CD4-positive, alpha-beta memory T cell (primary cell): ENCODE results near the gene MICAL2. TPM values are rescaled to one million over a fixed set of nuclear protein-coding genes. Genes with fewer than 3 reads are reported as not detected.

Experiments
- CTCF ChIA-PET: fragments of 350-600 bp; sonication (Branson Sonifier 250); formaldehyde crosslinking; loops from one replicate; lab custom pipeline; 2021; ENCODE audit warnings: inconsistent platforms; ENCODE audit not compliant: partially characterized antibody; lab: Charles Lee
- POLR2A ChIA-PET: fragments of 350-600 bp; sonication (Branson Sonifier 250); formaldehyde crosslinking; loops from one replicate; lab custom pipeline; 2021; ENCODE audit not compliant: partially characterized antibody; lab: Charles Lee
- DNase-seq, 5 donors: peaks; one replicate each; pipeline versions ENCODE4 v3.0.0 to v3.0.0-alpha.2; 2020 to 2022; ENCODE audit warnings: mixed read lengths in 1 of 5
- H3K27ac ChIP-seq: one replicate; pipeline ENCODE4 v1.7.0; 2013; ENCODE audit warnings: low read depth, low read length
- H3K27me3 ChIP-seq: 2 replicates; pipeline ENCODE4 v1.7.0; 2013; ENCODE audit warnings: mild to moderate bottlenecking, low read length, moderate library complexity; ENCODE audit not compliant: insufficient read depth
- H3K36me3 ChIP-seq: 2 replicates; pipeline ENCODE4 v1.7.0; 2013; ENCODE audit warnings: mild to moderate bottlenecking, low read length, moderate library complexity; ENCODE audit not compliant: insufficient read depth
- H3K4me1 ChIP-seq: 2 replicates; pipeline ENCODE4 v1.7.0; 2013; ENCODE audit warnings: mild to moderate bottlenecking, low read length, moderate library complexity; ENCODE audit not compliant: insufficient read depth
- H3K4me3 ChIP-seq, 2 donors: one replicate each; pipeline ENCODE4 v1.7.0; 2013; ENCODE audit warnings: low read length in 2 of 2, mild to moderate bottlenecking in 1 of 2
- H3K9me3 ChIP-seq, 2 donors: one replicate each; pipeline ENCODE4 v1.7.0; 2013; ENCODE audit warnings: low read length in 2 of 2, control low read depth in 1 of 2; ENCODE audit not compliant: control insufficient read depth in 1 of 2
- H3K27ac Mint-ChIP-seq, 7 donors: one replicate each; pipeline ENCODE4 v1.8.0; 2020 to 2021; ENCODE audit warnings: mixed read lengths in 7 of 7, mild to moderate bottlenecking in 6 of 7, inconsistent platforms in 3 of 7, moderate library complexity in 3 of 7
- H3K27me3 Mint-ChIP-seq, 2 donors: one replicate each; pipeline ENCODE4 v1.8.0; 2020 to 2021; ENCODE audit warnings: mixed read lengths in 2 of 2
- H3K36me3 Mint-ChIP-seq, 2 donors: one replicate each; pipeline ENCODE4 v1.8.0; 2020 to 2021; ENCODE audit warnings: mixed read lengths in 2 of 2, inconsistent platforms in 1 of 2, mild to moderate bottlenecking in 1 of 2
- H3K4me1 Mint-ChIP-seq, 4 donors: one replicate each; pipeline ENCODE4 v1.8.0; 2020 to 2021; ENCODE audit warnings: mixed read lengths in 4 of 4, mild to moderate bottlenecking in 1 of 4
- H3K4me3 Mint-ChIP-seq, 8 donors: one replicate each; pipeline ENCODE4 v1.8.0; 2020 to 2021; ENCODE audit warnings: mixed read lengths in 8 of 8, mild to moderate bottlenecking in 7 of 8, moderate library complexity in 6 of 8, inconsistent platforms in 3 of 8
- H3K9me3 Mint-ChIP-seq, 8 donors: one replicate each; pipeline ENCODE4 v1.8.0; 2020 to 2021; ENCODE audit warnings: mixed read lengths in 8 of 8, mild to moderate bottlenecking in 5 of 8, inconsistent platforms in 3 of 8, moderate library complexity in 1 of 8
- intact Hi-C: fragments of 100-400 bp; cut with micrococcal nuclease; formaldehyde crosslinking; loops from one replicate; pipeline ENCODE4 v1.15.1; 2023
- polyA plus RNA-seq, 2 donors: library from polyadenylated mRNA; unstranded; fragments of 300-500 nt; fragmentation: Illumina TruSeq; gene quantifications; one replicate each; pipeline ENCODE4 v1.2.3, GENCODE V29; 2021
- total RNA-seq, 2 experiments: library from RNA; stranded (reverse); gene quantifications; one replicate each; pipeline ENCODE4 v1.2.3, GENCODE V29; 2021

MICAL2 gene
- total and polyA plus RNA-seq, 4 experiments from 2014 or later: 10.9 to 38.8 (median 28.2) TPM

GRCh38 chr11:12139144-12139881, 28.9 kb downstream of the MICAL2 start:
- H3K4me3 Mint-ChIP-seq: no peak overlapping the region
- Histone ChIP-seq H3K27ac (no peak overlapping the region), H3K4me3 (no peak overlapping the region), H3K4me1 (peaks cover 43% of the 10 kb centered on the region), H3K9me3 (no peaks in the 10 kb centered on the region), H3K36me3 (no peaks in the 10 kb centered on the region), H3K27me3 (no peaks in the 10 kb centered on the region)
- H3K4me1 Mint-ChIP-seq: peaks cover 38 to 61% (median 49%) of the 10 kb centered on the region in 4 donors
- peaks cover 0 to 2% of the 10 kb centered on the region in 2 donors for H3K36me3 Mint-ChIP-seq
- intact Hi-C loops: no loop called here
- no peaks in the 10 kb centered on the region for H3K27me3 Mint-ChIP-seq
- ChIA-PET POLR2A (interaction anchor here (1.1 kb wide), 1 partner anchor 9 kb away, joined by 3 read pairs; no protein-coding TSS in a partner anchor), CTCF (interaction anchor here (1.1 kb wide), 1 partner anchor 15 kb away, joined by 3 read pairs; no protein-coding TSS in a partner anchor)
- peak overlapping the region in 2 of 7 donors; percentile 78 to 92 for H3K27ac Mint-ChIP-seq
- H3K9me3 Mint-ChIP-seq: no peaks in the 10 kb centered on the region
- no peak for DNase-seq

GRCh38 chr11:12140186-12140793, 29.9 kb downstream of the MICAL2 start:
- peak overlapping the region in 3 of 7 donors; percentile 5 to 84 (median 38) for H3K27ac Mint-ChIP-seq
- H3K4me3 ChIP-seq: no peak overlapping the region
- no peaks in the 10 kb centered on the region for H3K36me3 ChIP-seq
- no peaks in the 10 kb centered on the region for H3K9me3 Mint-ChIP-seq
- no peaks in the 10 kb centered on the region for H3K27me3 ChIP-seq
- peaks cover 51% of the 10 kb centered on the region for H3K4me1 ChIP-seq
- no peak overlapping the region for H3K27ac ChIP-seq
- DNase-seq: no peak
- H3K9me3 ChIP-seq: no peaks in the 10 kb centered on the region
- H3K36me3 Mint-ChIP-seq: peaks cover 0 to 2% of the 10 kb centered on the region in 2 donors
- no peak overlapping the region for H3K4me3 Mint-ChIP-seq
- ChIA-PET CTCF (interaction anchor here (0.7 to 2.3 kb wide), 5 partner anchors 8 to 54 kb away, joined by 3 to 6 read pairs (median 3); no protein-coding TSS in a partner anchor), POLR2A (interaction anchor here (0.6 to 1.3 kb wide), 3 partner anchors 9 to 17 kb away, joined by 3 to 5 read pairs (median 3); no protein-coding TSS in a partner anchor)
- H3K27me3 Mint-ChIP-seq: no peaks in the 10 kb centered on the region
- peaks cover 41 to 67% (median 55%) of the 10 kb centered on the region in 4 donors for H3K4me1 Mint-ChIP-seq
- intact Hi-C loops: no loop called here

GRCh38 chr11:12141283-12141682, 30.9 kb downstream of the MICAL2 start:
- ChIA-PET POLR2A (interaction anchor here (1.3 kb wide), 1 partner anchor 18 kb away, joined by 5 read pairs; no protein-coding TSS in a partner anchor), CTCF (interaction anchor here (1.6 to 2.3 kb wide), 2 partner anchors 10 to 55 kb away, joined by 4 to 6 read pairs; no protein-coding TSS in a partner anchor)
- H3K9me3 ChIP-seq: no peaks in the 10 kb centered on the region
- H3K27me3 Mint-ChIP-seq: no peaks in the 10 kb centered on the region
- no peaks in the 10 kb centered on the region for H3K27me3 ChIP-seq
- intact Hi-C loops: no loop called here
- no peak overlapping the region for H3K4me3 ChIP-seq
- H3K4me1 ChIP-seq: peaks cover 51% of the 10 kb centered on the region
- no peaks in the 10 kb centered on the region for H3K36me3 ChIP-seq
- peaks cover 0 to 2% of the 10 kb centered on the region in 2 donors for H3K36me3 Mint-ChIP-seq
- no peak overlapping the region for H3K27ac ChIP-seq
- DNase-seq: no peak
- H3K4me1 Mint-ChIP-seq: peaks cover 42 to 72% (median 58%) of the 10 kb centered on the region in 4 donors
- H3K27ac Mint-ChIP-seq: peak overlapping the region; percentile 39 to 86 (median 77)
- H3K9me3 Mint-ChIP-seq: peaks cover 0 to 2% (median 0%) of the 10 kb centered on the region in 8 donors
- H3K4me3 Mint-ChIP-seq: peak overlapping the region in 6 of 8 donors; percentile 18 to 58 (median 48)

- ChIA-PET POLR2A (interaction anchor here (1.9 kb wide), 1 partner anchor 8 kb away, joined by 6 read pairs; no protein-coding TSS in a partner anchor), CTCF (interaction anchor here (2.3 kb wide), 1 partner anchor 9 kb away, joined by 6 read pairs; no protein-coding TSS in a partner anchor)
- Histone ChIP-seq H3K36me3 (no peaks in the 10 kb centered on the region), H3K4me3 (no peak overlapping the region), H3K27me3 (no peaks in the 10 kb centered on the region), H3K27ac (no peak overlapping the region), H3K9me3 (no peaks in the 10 kb centered on the region), H3K4me1 (peaks cover 51% of the 10 kb centered on the region)
- H3K36me3 Mint-ChIP-seq: peaks cover under 1 to 2% of the 10 kb centered on the region in 2 donors
- intact Hi-C loops: no loop called here
- no peaks in the 10 kb centered on the region for H3K27me3 Mint-ChIP-seq
- H3K4me1 Mint-ChIP-seq: peaks cover 42 to 72% (median 58%) of the 10 kb centered on the region in 4 donors
- H3K27ac Mint-ChIP-seq: peak overlapping the region in 4 of 7 donors; percentile 39 to 84 (median 58)
- H3K9me3 Mint-ChIP-seq: peaks cover 0 to 2% (median 0%) of the 10 kb centered on the region in 8 donors
- peak overlapping the region in 3 of 8 donors; percentile 8 to 14 (median 12) for H3K4me3 Mint-ChIP-seq
- DNase-seq: no peak
These were observed 31.8 kb downstream of the MICAL2 start for GRCh38 chr11:12142176-12142575.

DNA sequence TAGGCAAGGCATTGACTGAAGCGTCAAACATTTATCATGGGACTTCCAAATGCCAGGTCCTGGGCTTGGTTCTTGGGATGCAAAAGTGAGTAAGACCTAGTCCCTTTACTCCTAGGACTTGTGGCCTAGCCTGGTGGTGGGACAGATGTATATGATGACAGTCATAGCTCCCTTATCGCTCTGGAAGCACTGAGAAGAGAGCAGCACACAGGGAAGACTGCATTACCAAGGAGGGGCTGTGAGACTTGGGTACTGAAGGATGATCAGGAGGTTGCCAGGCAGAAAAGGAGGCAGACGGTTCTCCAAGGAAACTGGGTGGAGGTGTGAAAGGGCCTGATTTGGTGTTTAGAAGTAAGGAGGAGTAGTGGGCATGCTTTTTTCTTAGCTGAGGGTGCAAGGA, 32.5 kb downstream of the MICAL2 start:
- Histone ChIP-seq H3K27me3 (no peaks in the 10 kb centered on the region), H3K4me1 (peaks cover 51% of the 10 kb centered on the region), H3K9me3 (no peaks in the 10 kb centered on the region), H3K4me3 (no peak overlapping the region), H3K36me3 (no peaks in the 10 kb centered on the region), H3K27ac (no peak overlapping the region)
- no peak for DNase-seq
- Mint-ChIP-seq H3K27me3 (no peaks in the 10 kb centered on the region), H3K4me1 (peaks cover 37 to 69% (median 55%) of the 10 kb centered on the region in 4 donors), H3K4me3 (peak overlapping the region in 5 of 8 donors; percentile 1 to 40 (median 18)), H3K27ac (peak overlapping the region in 6 of 7 donors; percentile 31 to 88 (median 48)), H3K9me3 (peaks cover 0 to 2% (median 0%) of the 10 kb centered on the region in 8 donors), H3K36me3 (peaks cover 2 to 4% of the 10 kb centered on the region in 2 donors)
- CTCF ChIA-PET: no interaction called here
- intact Hi-C loops: no loop called here
- POLR2A ChIA-PET: interaction anchor here (0.8 to 1.9 kb wide), 4 partner anchors 9 to 82 kb away, joined by 3 to 6 read pairs (median 4); partner anchors contain the start of gene MICAL2

DNA sequence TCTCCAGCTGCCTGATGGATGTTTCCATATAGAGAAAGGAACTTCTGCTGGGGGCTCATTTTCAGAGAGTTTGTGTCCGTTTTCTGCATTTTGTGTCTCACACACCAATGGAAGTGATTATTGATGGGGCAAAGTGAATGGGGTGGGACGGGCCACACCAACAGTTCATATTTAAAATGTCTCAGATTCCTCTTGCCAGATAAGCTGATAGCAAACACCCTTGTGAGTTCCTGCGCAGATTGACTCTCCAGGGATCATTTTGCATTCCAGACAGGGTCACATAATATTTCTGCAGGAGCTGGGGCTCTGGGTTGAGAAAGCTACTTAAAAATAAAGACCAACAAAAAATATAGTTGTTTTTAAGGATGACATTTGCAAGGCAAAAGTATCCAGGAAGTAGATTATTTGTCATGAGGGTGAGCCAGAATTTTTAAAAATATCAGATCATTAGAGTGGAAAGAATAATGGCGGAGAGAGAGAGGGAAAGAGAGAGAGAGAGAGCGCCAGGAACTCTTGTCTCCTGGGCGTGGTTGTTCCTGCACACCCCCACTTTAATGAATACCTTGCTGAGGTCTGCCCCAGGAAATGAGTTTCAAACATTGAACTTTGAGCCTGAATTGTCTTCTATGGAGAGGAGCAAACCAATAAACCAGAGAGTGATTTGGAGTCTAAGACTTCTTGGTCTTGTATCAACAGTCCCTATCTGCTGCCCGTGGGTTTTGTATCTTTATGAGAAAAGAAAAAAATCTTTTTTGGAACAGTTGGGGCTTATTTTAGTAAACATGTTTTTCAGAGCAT, 33.3 kb downstream of the MICAL2 start:
- CTCF ChIA-PET: no interaction called here
- H3K9me3 Mint-ChIP-seq: peaks cover 0 to 2% (median 0%) of the 10 kb centered on the region in 8 donors
- POLR2A ChIA-PET: interaction anchor here (0.8 to 1.9 kb wide), 4 partner anchors 10 to 81 kb away, joined by 3 to 6 read pairs (median 4); partner anchors contain the start of gene MICAL2
- no peak overlapping the region for H3K27ac ChIP-seq
- H3K36me3 Mint-ChIP-seq: peaks cover 2 to 4% of the 10 kb centered on the region in 2 donors
- peaks cover 51% of the 10 kb centered on the region for H3K4me1 ChIP-seq
- no peaks in the 10 kb centered on the region for H3K9me3 ChIP-seq
- H3K4me3 ChIP-seq: no peak overlapping the region
- H3K27me3 ChIP-seq: no peaks in the 10 kb centered on the region
- peak overlapping the region; percentile 8 to 89 (median 82) for H3K27ac Mint-ChIP-seq
- H3K27me3 Mint-ChIP-seq: no peaks in the 10 kb centered on the region
- H3K4me1 Mint-ChIP-seq: peaks cover 38 to 64% (median 53%) of the 10 kb centered on the region in 4 donors
- H3K36me3 ChIP-seq: no peaks in the 10 kb centered on the region
- intact Hi-C loops: no loop called here
- DNase-seq: no peak
- peak overlapping the region in 7 of 8 donors; percentile 4 to 75 (median 33) for H3K4me3 Mint-ChIP-seq
